NCI-H2081 treated with DMSO at 0.1 percent for 48 hours (cell line): ENCODE data around the gene OR10H4.
"Not testable (repeated sequence)": the region's sequence is repeated elsewhere in the genome, so short reads cannot be mapped to it uniquely, and the experiment has no call there.

Source experiments
- DNase-seq: peaks from one replicate; lab custom pipeline; 2025; lab: John Stamatoyannopoulos, UW

Gene OR10H4

GRCh38 chr19:15944401-15944800, 4.4 kb upstream of the OR10H4 start:
- no peak for DNase-seq

DNA sequence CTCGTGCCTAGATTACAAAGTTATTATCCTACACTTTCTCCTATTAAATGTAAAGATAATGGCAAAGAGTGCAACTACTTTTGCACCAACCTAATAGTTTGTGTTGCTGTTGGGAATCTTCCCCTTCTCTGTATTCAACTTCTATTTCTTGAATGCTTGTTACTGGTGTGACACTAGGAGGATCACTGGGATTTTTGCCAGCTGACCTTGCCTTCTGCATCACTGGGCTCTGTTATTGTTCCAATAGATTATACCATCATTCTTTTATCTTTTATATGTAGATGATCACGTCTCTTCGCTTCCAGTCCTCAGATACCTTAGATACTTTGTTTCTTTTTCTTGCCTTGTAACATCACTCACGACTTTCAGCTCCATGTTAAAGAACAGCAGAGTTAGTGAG, 3.5 kb upstream of the OR10H4 start:
- DNase-seq = no peak

- DNase-seq = no peak
These were observed 6.0 kb downstream of the OR10H4 start for GRCh38 chr19:15954820-15955219.

GRCh38 chr19:15962319-15962718, 13.5 kb downstream of the OR10H4 start:
- DNase-seq = no peak

DNA sequence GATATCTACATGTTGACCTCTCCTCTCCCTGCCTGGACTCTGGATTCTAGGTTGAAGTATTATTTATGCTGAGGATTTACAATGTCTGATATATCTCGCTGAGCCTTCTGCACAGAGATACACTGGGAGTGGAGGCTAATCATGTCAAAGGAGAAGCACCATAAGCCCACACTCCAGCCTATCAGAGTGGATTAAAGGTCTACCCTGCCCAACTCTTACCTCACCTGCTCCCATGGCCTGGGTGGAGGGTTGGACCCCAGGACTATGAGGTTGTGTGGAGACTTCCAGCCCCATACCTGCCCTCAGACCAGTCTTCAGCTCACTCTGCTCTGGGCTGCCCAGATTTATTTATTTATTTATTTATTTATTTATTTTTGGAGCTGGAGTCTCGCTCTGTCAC, 15.4 kb downstream of the OR10H4 start:
- DNase-seq = no peak

- no peak for DNase-seq
These were observed 22.5 kb downstream of the OR10H4 start for GRCh38 chr19:15971224-15971780.

DNA sequence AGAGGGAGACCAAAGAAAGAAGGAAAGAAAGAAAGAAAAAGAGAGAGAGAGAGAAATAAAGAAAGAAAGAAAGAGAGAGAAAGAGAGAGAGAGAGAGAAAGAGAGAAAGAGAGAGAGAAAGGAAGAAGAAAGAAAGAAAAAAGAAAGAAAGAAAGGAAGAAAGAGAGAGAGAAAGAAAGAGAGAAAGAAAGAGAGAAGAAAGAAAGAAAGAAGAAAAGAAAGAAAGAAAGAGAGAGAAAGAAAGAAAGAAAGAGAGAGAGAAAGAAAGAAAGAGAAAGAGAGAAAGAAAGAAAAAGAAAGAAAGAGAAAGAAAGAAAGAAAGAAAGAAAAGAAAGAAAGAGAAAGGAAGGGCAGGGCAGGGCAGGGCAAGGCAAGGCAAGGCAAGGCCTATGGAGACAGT, 23.2 kb downstream of the OR10H4 start:
- not testable (repeated sequence) for DNase-seq

GRCh38 chr19:15974856-15975255, 26.0 kb downstream of the OR10H4 start:
- DNase-seq = no peak

DNA sequence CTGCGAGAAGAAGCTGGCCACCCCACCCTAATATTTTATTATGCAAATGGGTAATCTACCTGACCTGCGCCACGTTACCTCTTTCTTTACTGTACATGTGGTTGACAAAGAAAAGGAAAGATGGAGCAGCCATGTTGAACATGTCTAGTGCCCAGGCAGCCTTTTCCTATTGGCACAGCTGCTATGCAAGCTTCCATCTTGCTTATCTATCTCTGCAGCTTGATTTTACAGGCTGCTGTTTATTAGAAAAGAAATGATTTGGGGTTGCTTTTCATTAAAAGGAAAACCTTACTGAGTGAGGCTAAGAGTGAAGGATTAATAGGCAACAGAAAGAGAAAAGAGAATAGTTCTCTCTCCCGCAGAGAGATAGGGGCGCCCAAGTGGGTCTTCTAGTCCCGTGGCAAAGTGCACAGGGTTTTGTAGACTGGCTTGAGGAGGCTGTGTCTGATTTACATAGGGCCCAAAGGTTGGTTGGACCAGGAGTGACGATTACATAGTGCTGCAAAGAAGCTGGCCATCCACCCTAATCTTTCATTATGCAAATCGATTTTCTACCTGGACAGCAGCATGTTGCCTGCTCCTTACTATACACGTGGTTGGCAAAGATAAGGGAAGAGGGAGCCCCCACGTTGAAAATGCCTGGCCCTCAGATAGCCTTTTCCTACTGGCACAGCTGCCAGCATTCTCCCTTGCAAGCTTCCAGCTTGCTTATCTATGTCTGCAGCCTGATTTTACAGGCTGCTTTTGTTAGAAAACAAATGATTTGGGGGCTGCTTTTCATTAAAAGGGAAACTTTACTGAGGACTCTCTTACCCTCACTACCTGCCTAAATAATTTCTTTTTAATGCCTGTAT, 28.3 kb downstream of the OR10H4 start:
- DNase-seq = no peak

- no peak for DNase-seq
These were observed 28.9 kb downstream of the OR10H4 start for GRCh38 chr19:15977690-15978089.

DNA sequence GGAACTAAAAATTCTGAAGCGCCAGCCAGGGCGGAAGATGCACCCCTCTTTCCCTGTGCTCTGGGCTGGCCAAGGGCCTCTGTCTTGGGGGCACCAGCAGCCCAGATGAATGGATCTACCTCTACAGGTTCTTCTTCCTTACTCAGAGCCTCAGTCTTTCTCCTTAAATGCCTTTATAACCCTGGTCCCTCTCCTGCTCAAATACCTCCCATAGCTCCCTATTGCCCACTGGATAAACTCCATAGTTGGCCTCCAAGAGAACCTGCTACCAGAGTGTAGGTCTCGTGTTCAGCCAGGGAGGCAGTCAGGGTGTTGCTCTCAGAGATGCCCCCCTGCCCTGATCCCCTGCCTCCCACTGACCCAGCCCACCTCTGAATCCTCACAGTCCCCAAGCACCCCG, 30.5 kb downstream of the OR10H4 start:
- no peak for DNase-seq

DNA sequence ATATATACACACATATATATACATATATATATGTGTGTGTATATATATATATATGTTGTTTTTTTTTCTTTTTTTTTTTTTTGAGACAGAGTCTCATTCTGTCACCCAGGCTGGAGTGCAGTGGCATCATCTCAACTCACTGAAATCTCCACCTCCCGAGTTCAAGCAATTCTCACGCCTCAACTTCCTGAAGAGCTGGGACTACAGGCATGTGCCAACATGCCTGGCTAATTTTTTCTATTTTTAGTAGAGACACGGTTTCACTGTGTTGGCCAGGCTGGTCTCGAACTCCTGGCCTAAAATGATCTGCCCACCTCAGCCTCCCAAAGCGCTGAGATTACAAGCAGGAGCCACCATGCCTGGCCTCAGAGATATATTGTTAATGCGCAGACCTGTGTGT, 37.0 kb downstream of the OR10H4 start:
- DNase-seq = not testable (repeated sequence)

DNA sequence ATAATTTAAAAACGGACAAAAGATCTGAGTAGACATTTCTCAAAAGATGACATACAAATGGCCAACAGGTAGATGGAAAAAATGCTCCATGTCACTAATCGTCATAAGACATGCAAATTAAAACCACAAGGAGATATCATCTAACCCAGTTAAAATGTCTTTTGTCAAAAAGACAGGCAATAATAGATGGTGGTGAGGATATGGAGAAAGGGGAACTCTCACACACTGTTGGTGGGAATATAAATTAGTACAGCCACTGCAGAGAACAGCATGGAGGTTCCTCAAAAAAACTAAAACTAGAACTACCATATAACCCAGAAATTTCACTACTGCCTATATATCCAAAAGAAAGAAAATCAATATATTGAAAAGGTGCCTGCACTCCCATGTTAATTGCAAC, 37.9 kb downstream of the OR10H4 start:
- DNase-seq = no peak

GRCh38 chr19:15989889-15990288, 41.1 kb downstream of the OR10H4 start:
- no peak for DNase-seq

DNA sequence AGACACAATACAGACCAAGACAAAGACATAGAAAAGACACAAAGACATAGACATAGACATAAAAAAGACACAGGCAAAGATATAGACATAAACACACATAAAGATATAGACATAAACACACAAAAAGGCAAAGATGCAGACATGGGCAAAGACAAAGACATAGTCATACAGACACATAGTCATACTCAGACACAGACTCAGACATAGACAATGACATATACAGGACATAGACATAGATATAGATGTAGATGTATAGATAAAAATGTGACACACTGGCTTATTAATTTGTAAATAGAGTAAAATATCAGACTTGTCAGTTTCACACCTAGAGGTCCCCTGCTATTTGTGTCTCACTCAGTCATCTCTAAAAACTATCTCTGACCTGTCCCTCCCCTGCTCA, 42.8 kb downstream of the OR10H4 start:
- no peak for DNase-seq

GRCh38 chr19:15992014-15992413, 43.2 kb downstream of the OR10H4 start:
- DNase-seq = no peak

DNA sequence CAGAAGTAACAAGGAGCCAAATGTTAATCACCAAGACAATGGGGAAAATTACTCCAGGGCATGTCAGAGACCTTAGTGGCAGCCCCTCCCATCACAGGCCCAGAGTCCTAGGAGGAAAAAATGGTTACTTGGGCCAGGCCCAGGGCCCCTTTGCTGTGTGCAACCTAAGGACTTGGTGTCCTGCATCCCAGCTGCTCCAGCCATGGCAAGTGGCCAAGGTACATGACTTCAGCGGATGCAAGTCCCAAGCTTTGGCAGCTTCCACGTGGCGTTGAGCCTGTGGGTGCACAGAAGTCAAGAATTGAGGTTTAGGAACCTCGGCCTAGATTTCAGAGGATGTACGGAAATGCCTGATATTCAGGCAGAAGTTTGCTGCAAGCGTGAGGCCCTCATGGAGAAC, 46.7 kb downstream of the OR10H4 start:
- no peak for DNase-seq

DNA sequence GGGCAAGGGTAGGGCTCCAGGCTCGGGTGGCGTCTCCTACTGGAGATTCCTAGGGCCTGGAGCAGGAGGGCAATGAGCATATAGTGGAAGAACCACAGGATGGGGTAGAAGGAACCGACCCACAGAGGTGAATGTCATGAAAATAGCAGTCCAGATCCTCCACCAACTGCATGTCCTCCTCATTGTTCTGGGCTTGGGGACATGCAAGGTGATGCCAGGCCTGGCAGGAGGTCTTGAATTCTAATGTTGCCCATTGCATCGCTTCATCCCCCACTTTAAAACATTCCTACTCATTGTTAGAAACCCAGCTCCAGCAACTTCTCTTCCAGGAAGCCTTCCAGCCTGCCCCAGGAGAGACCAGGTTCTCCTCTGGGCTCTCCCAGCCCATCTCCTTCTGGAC, 49.4 kb downstream of the OR10H4 start:
- DNase-seq = no peak
